Breast epithelium (tissue), 4 donors: ENCODE data around the gene HIGD2A. TPM values are rescaled to one million over a fixed set of nuclear protein-coding genes. Genes with fewer than 3 reads are reported as not detected.
A peak's percentile ranks its signal among the peaks of the same experiment; 100 is the strongest.

Source experiments
- DNase-seq, 2 donors: peaks; one replicate each; pipeline ENCODE4 v3.0.0-alpha.2; 2019; ENCODE audit warnings: low spot score in 2 of 2
- H3K27ac ChIP-seq, 2 donors: fragments of 200-600 bp; sonication (generic) in 1 of 2; one replicate each; pipeline ENCODE4 v1.5.1; 2016 to 2019; ENCODE audit warnings: mild to moderate bottlenecking in 1 of 2
- H3K27me3 ChIP-seq, 2 donors: fragments of 200-600 bp; sonication (generic) in 1 of 2; one replicate each; pipeline versions ENCODE4 v1.5.1 to v1.6.0; 2017 to 2019; ENCODE audit warnings: control low read depth in 1 of 2, mild to moderate bottlenecking in 1 of 2
- H3K36me3 ChIP-seq: fragments of 200-600 bp; one replicate; pipeline ENCODE4 v1.5.1; 2019
- H3K4me1 ChIP-seq, 2 donors: fragments of 200-600 bp; sonication (generic); one replicate each; pipeline ENCODE4 v1.5.1; 2016 to 2019; ENCODE audit warnings: control low read depth in 1 of 2
- H3K4me3 ChIP-seq, 3 donors: fragments of 200-600 bp; sonication (generic); 1 replicate in 2 of 3; 2 replicates in 1 of 3; pipeline ENCODE4 v1.5.1; 2016 to 2019; ENCODE audit warnings: mild to moderate bottlenecking in 3 of 3, moderate library complexity in 2 of 3
- H3K9me3 ChIP-seq, 2 donors: fragments of 200-600 bp; sonication (generic) in 1 of 2; one replicate each; pipeline ENCODE4 v1.5.1; 2016 to 2019; ENCODE audit warnings: control low read depth in 1 of 2
- CTCF ChIP-seq, 3 donors: fragments of 450-650 bp; IDR thresholded peaks; one replicate each; pipeline ENCODE4 v1.5.1; 2016 to 2017; ENCODE audit warnings: antibody characterized with exemption in 3 of 3, mild to moderate bottlenecking in 3 of 3, moderate library complexity in 3 of 3
- POLR2A ChIP-seq: fragments of 450-650 bp; IDR thresholded peaks from one replicate; pipeline ENCODE4 v1.6.1; 2016; ENCODE audit warnings: antibody characterized with exemption, mild to moderate bottlenecking, moderate library complexity
- POLR2AphosphoS5 ChIP-seq, 3 donors: sonication (generic); formaldehyde crosslinking; IDR thresholded peaks; one replicate each; pipeline ENCODE4 v1.6.1; 2017; ENCODE audit warnings: antibody characterized with exemption in 3 of 3
- intact Hi-C: fragments of 100-400 bp; cut with DNase I; formaldehyde crosslinking; loops from one replicate; pipeline ENCODE4 v1.15.1; 2023; ENCODE audit warnings: low total_unique reads
- total RNA-seq, 3 donors: library from RNA; depleted of rRNA; stranded (reverse); fragments of >200 nt; gene quantifications; one replicate each; pipeline ENCODE4 v1.1.0, GENCODE V29; 2016

HIGD2A gene
- total RNA-seq, 3 donors from 2014 or later, result 68.5 to 134 (median 80.2) TPM

GRCh38 chr5:176418251-176418650 lies 29.7 kb downstream of the HIGD2A start:
- H3K27ac ChIP-seq, result no peak overlapping the region
- H3K4me3 ChIP-seq, result no peak overlapping the region
- no peak for DNase-seq
- H3K4me1 ChIP-seq, result peaks cover 0 to 11% of the 10 kb centered on the region in 2 donors
- no peaks in the 10 kb centered on the region for H3K27me3 ChIP-seq
- TF ChIP-seq POLR2A, result no peak
- TF ChIP-seq CTCF (IDR thresholded peaks at IDR 0.05), result no peak
- TF ChIP-seq POLR2AphosphoS5 (IDR thresholded peaks at IDR 0.05), result no peak
- intact Hi-C loops, result no loop called here
- no peaks in the 10 kb centered on the region for H3K9me3 ChIP-seq
- H3K36me3 ChIP-seq, result no peaks in the 10 kb centered on the region

GRCh38 chr5:176420086-176420485 lies 31.5 kb downstream of the HIGD2A start:
- TF ChIP-seq POLR2A, result no peak
- H3K27me3 ChIP-seq, result no peaks in the 10 kb centered on the region
- no peak for DNase-seq

GRCh38 chr5:176420972-176421544 lies 32.5 kb downstream of the HIGD2A start:
- H3K4me3 ChIP-seq, result no peak overlapping the region
- no peaks in the 10 kb centered on the region for H3K27me3 ChIP-seq
- intact Hi-C loops, result no loop called here
- no peaks in the 10 kb centered on the region for H3K9me3 ChIP-seq
- no peak overlapping the region for H3K27ac ChIP-seq
- no peak for DNase-seq
- no peaks in the 10 kb centered on the region for H3K4me1 ChIP-seq
- TF ChIP-seq POLR2AphosphoS5 (IDR thresholded peaks at IDR 0.05) (no peak), POLR2A (no peak), CTCF (IDR thresholded peaks at IDR 0.05) (no peak)
- H3K36me3 ChIP-seq, result no peaks in the 10 kb centered on the region

More at GRCh38 chr5:176420086-176420485, 31.5 kb downstream of the HIGD2A start:
- no peak overlapping the region for H3K4me3 ChIP-seq
- intact Hi-C loops, result no loop called here
- H3K36me3 ChIP-seq, result no peaks in the 10 kb centered on the region
- no peak overlapping the region for H3K27ac ChIP-seq
- H3K4me1 ChIP-seq, result peaks cover 0 to under 1% of the 10 kb centered on the region in 2 donors
- no peaks in the 10 kb centered on the region for H3K9me3 ChIP-seq

- Histone ChIP-seq H3K4me3 (no peak overlapping the region), H3K9me3 (no peaks in the 10 kb centered on the region), H3K36me3 (no peaks in the 10 kb centered on the region), H3K27me3 (no peaks in the 10 kb centered on the region), H3K4me1 (no peaks in the 10 kb centered on the region), H3K27ac (peak overlapping the region in 1 of 2 donors; percentile 76)
- no peak for DNase-seq
- intact Hi-C loops, result no loop called here
- no peak for TF ChIP-seq CTCF (IDR thresholded peaks at IDR 0.05)
- no peak for TF ChIP-seq POLR2AphosphoS5 (IDR thresholded peaks at IDR 0.05)
- TF ChIP-seq POLR2A, result no peak
These were observed 35.6 kb downstream of the HIGD2A start for GRCh38 chr5:176424181-176424580.

- Histone ChIP-seq H3K27me3 (no peaks in the 10 kb centered on the region), H3K4me1 (no peaks in the 10 kb centered on the region), H3K9me3 (no peaks in the 10 kb centered on the region), H3K36me3 (no peaks in the 10 kb centered on the region), H3K27ac (peak overlapping the region in 1 of 2 donors; percentile 76), H3K4me3 (no peak overlapping the region)
- intact Hi-C loops, result no loop called here
- DNase-seq, result no peak
- TF ChIP-seq CTCF (IDR thresholded peaks at IDR 0.05) (no peak), POLR2AphosphoS5 (IDR thresholded peaks at IDR 0.05) (no peak), POLR2A (no peak)
These were observed 36.6 kb downstream of the HIGD2A start for GRCh38 chr5:176425138-176425537.
